Esophagus (tissue), 2 donors: Measurements from ENCODE around the gene RAB32. TPM values are rescaled to one million over a fixed set of nuclear protein-coding genes. Genes with fewer than 3 reads are reported as not detected.
"Not testable (repeated sequence)": the region's sequence is repeated elsewhere in the genome, so short reads cannot be mapped to it uniquely, and the experiment has no call there.

Experiments
- H3K27ac ChIP-seq, 2 donors: one replicate each; pipeline ENCODE4 v1.5.1; 2013; ENCODE audit warnings: low read depth in 2 of 2, mild to moderate bottlenecking in 2 of 2, inconsistent platforms in 1 of 2, low read length in 1 of 2, moderate library complexity in 1 of 2
- H3K27me3 ChIP-seq, 2 donors: one replicate each; pipeline ENCODE4 v1.6.1; 2013; ENCODE audit warnings: low read length in 2 of 2, control low read depth in 1 of 2, mild to moderate bottlenecking in 1 of 2; ENCODE audit not compliant: insufficient read depth in 2 of 2, control insufficient read depth in 1 of 2
- H3K36me3 ChIP-seq, 2 donors: one replicate each; pipeline ENCODE4 v1.6.1; 2013; ENCODE audit warnings: low read length in 1 of 2; ENCODE audit not compliant: control insufficient read depth in 2 of 2, insufficient read depth in 2 of 2
- H3K4me1 ChIP-seq, 2 donors: one replicate each; pipeline ENCODE4 v1.6.1; 2013; ENCODE audit warnings: low read length in 1 of 2; ENCODE audit not compliant: control insufficient read depth in 2 of 2, insufficient read depth in 2 of 2
- H3K4me3 ChIP-seq, 2 donors: one replicate each; pipeline ENCODE4 v1.5.1; 2013; ENCODE audit warnings: low read length in 2 of 2, mild to moderate bottlenecking in 2 of 2, low read depth in 1 of 2, moderate library complexity in 1 of 2
- H3K9me3 ChIP-seq, 2 donors: one replicate each; pipeline ENCODE4 v1.6.1; 2013; ENCODE audit warnings: mild to moderate bottlenecking in 2 of 2, low read depth in 1 of 2, low read length in 1 of 2, moderate library complexity in 1 of 2; ENCODE audit not compliant: control insufficient read depth in 2 of 2, insufficient read depth in 1 of 2
- WGBS, 2 donors: extraction: QIAGEN DNeasy Blood & Tissue Kit; methylation state at CpG; one replicate each; pipeline ENCODE4 v1.1.7; 2013; 5-methylcytosine and 5-hydroxymethylcytosine counted together
- polyA plus RNA-seq, 2 donors: library from polyadenylated mRNA; stranded (reverse); fragments of 200-250 nt; gene quantifications; one replicate each; pipeline ENCODE4 v1.2.3, GENCODE V29; 2013
- donor health status: healthy with polysubstance abuse.
- donor health status: Bipolar disorder and iron deficiency.

RAB32 gene
- polyA plus RNA-seq, 2 donors, result 1.6 to 3.9 TPM

DNA sequence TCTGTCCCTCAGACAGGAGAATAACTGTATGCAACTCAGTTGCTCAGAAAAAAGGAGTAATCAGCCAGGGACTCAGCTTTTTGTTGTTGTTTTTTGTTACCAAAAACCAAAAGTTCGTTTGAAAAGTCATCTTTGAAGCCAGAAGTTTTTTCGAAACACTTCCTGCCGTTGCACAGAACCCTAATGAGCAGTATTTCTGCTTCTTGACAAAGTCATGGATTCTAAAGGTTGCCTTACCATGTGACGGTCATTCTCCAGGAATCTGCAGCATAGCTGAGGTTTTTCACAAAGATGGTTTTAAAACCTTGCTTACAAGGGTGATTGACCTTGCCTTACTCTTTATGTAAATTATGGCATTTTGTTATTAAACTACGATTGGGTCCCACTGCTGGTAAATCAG, 1.9 kb downstream of the RAB32 start:
- Histone ChIP-seq H3K4me1 (peaks cover 0 to 4% of the 10 kb centered on the region in 2 donors), H3K36me3 (no peaks in the 10 kb centered on the region), H3K4me3 (no peak overlapping the region), H3K27ac (no peak overlapping the region), H3K27me3 (no peaks in the 10 kb centered on the region), H3K9me3 (no peaks in the 10 kb centered on the region)
- WGBS, 2 donors, result 43 to 45% methylated on average over 5 of the region's 5 CpGs

DNA sequence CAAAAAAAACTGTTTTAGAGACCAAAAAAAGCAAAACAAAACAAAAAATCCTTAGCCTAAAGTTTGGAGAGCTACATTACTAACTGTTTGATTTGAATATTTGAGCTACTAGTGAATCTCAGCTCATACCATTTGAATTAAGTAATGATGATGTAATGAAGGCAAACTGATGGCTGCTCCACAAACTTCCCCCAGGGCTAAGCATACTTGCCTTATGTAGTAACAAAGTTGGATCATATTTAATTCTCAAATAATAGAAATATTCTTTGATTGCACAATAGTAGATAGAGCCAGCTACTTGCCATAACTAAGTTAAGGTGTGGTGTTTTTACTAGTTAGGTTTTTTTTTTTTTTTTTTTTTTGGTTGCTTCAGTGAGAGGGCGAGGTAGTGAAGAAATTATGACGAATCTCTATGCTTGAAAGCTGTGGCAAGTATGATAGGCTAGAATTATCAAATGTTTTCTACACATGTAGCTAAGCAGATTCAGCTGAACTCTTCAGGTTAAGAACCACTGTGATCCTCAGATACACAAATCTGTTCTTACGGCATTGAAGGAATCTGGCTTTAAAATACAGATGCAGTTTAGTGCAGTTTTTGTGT, 2.9 kb downstream of the RAB32 start:
- H3K4me1 ChIP-seq, result peaks cover 0 to 4% of the 10 kb centered on the region in 2 donors
- WGBS, 2 donors, result 28 to 33% methylated on average over 3 of the region's 3 CpGs

DNA sequence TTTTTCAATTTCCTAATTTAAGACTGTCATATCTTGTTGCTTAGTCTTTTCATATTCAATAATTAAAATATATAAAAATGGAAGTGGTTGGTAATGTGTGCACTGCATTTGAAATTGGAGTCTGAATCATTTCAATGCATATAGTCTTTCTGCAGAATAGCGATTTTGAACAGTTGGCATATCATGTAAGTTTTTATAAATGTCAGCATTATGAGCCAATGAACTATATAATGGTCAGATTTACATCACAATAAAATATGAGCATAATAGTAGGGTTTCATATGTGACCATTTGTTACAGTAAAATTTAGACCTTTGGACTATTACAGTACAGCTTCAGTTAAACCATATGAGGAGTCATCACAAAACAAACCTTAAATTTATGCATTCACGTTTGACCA, 4.3 kb downstream of the RAB32 start:
- peaks cover 0 to 4% of the 10 kb centered on the region in 2 donors for H3K4me1 ChIP-seq
- no peaks in the 10 kb centered on the region for H3K9me3 ChIP-seq
- H3K27ac ChIP-seq, result no peak overlapping the region
- WGBS, 2 donors, result 80 to 87% methylated on average over 2 of the region's 2 CpGs
- no peaks in the 10 kb centered on the region for H3K36me3 ChIP-seq
- H3K27me3 ChIP-seq, result no peaks in the 10 kb centered on the region
- no peak overlapping the region for H3K4me3 ChIP-seq

More for the DNA sequence above, 2.9 kb downstream of the RAB32 start:
- Histone ChIP-seq H3K27ac (no peak overlapping the region), H3K4me3 (no peak overlapping the region), H3K9me3 (no peaks in the 10 kb centered on the region), H3K27me3 (no peaks in the 10 kb centered on the region), H3K36me3 (no peaks in the 10 kb centered on the region)

DNA sequence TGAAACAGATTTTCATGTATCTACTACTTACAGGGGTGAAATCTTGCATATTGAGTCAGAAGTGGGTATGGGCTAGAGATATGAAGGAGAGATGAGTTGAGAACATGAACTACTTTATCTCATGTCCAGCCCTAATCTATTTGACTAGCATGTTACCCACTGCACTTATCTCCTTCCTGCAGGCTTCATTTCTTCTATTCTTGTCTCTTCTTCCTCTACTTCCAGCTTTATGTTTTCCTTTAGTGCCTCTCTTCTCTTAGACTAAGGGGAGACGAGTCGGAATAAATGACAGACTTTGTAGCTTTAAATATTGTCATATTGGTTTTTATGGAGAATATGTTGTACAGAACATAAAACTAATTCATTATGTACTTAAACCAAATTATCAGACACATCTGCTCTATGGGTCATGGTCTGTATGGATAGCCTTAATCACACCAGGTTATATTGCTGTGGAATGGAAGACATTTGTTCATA, 5.3 kb downstream of the RAB32 start:
- H3K9me3 ChIP-seq, result no peaks in the 10 kb centered on the region
- no peak overlapping the region for H3K4me3 ChIP-seq
- peaks cover 0 to 4% of the 10 kb centered on the region in 2 donors for H3K4me1 ChIP-seq
- no peaks in the 10 kb centered on the region for H3K36me3 ChIP-seq
- 92 to 96% methylated on average over 2 of the region's 2 CpGs for WGBS, 2 donors
- no peaks in the 10 kb centered on the region for H3K27me3 ChIP-seq
- no peak overlapping the region for H3K27ac ChIP-seq

DNA sequence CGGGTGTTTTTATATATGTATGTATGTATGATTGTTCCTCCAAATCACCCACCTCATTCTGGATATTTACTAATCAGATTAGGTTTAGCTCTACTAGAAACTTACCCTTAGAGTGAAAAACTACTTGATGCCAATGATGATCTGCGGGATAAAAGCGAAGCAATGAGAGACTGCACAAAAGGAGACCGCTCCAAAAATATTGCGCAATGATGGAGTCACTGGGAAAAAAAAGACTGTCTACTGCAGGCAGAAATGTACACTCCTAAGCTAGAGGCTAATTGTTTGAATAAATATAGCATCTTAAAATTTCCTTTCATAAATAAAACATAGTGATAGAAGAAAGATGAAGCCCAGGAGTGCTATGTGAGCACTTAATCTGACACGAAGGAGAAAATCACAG, 7.3 kb downstream of the RAB32 start:
- no peaks in the 10 kb centered on the region for H3K27me3 ChIP-seq
- no peak overlapping the region for H3K4me3 ChIP-seq
- WGBS, 2 donors, result 80 to 84% methylated on average over 6 of the region's 6 CpGs
- H3K36me3 ChIP-seq, result no peaks in the 10 kb centered on the region
- H3K27ac ChIP-seq, result no peak overlapping the region
- no peaks in the 10 kb centered on the region for H3K4me1 ChIP-seq
- no peaks in the 10 kb centered on the region for H3K9me3 ChIP-seq

DNA sequence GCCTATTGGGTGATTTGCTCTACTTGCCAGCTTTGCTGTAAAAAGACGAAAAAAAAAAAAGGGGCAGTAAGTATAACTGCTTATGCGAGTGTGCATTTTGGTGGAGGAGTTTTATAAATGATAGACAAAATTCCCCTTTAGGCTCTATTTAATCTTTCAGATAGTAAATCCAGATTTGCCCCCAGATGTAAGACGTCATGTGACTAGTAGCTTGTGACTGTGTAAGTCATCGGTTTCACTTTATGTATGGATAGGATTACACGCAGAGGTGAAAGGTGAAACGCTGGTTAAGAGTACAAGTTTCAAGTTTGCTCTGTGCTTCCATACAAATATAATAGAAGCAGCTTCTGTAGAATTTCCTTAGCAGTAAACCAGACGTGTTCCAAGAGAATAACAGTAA, 7.9 kb downstream of the RAB32 start:
- no peak overlapping the region for H3K27ac ChIP-seq
- no peaks in the 10 kb centered on the region for H3K27me3 ChIP-seq
- H3K9me3 ChIP-seq, result no peaks in the 10 kb centered on the region
- no peaks in the 10 kb centered on the region for H3K36me3 ChIP-seq
- no peak overlapping the region for H3K4me3 ChIP-seq
- WGBS, 2 donors, result 80 to 83% methylated on average over 7 of the region's 7 CpGs
- H3K4me1 ChIP-seq, result no peaks in the 10 kb centered on the region

DNA sequence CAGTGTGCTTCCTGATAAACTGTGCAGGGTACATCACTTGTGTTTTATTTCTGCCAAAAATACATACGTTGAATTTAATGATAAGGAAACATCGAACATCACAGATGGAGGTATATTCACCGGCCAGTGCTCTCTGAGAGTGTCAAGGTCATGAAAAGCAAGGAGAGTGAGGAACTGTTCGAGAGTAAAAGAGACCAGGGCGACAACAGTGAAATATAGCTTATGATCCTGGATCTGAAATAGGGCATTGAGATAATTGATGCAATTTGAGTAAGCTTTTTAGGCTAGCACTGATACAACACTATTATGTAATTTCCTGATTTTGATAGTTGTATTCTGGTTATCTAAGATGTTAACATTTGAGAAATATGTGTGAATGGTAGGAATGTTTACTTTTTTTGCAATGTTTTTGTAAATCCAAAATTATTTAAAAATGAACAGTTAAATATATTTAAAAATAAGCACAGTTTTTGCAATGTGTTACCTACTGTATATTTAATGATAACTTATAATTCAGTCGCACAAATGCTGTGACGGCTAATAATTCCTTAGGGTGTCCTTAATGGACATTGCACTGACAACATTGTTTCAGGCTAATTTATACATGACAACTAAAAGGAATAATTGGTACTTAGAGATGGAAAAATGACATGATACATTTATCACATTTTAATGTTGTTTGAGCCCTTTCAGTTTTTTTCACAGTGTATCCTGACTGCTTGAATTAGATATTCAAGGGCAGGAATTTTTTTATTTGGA, 9.9 kb downstream of the RAB32 start:
- H3K4me1 ChIP-seq, result no peaks in the 10 kb centered on the region
- H3K4me3 ChIP-seq, result no peak overlapping the region
- no peak overlapping the region for H3K27ac ChIP-seq
- H3K36me3 ChIP-seq, result no peaks in the 10 kb centered on the region
- no peaks in the 10 kb centered on the region for H3K9me3 ChIP-seq
- H3K27me3 ChIP-seq, result no peaks in the 10 kb centered on the region
- 90 to 91% methylated on average over 7 of the region's 7 CpGs for WGBS, 2 donors

DNA sequence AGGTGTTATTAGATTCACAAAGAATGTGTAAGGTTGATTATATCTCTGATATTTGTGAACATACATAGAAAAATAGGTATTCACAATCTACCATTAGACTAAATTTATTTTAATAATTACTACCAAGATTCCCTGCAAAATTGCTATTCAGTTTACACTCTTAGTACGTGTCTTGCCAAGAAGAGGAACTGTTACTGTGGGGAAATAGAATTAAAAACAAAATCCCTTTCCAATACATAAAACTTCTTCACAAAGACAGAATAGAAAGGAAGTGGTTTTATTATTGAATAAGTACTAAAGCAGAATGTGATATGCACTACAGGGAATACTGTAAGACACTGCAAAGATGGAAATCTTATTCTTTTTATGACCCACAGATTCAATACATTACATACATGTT, 17.0 kb downstream of the RAB32 start:
- WGBS, 2 donors, result 76 to 78% methylated on average over 1 of the region's 1 CpG
- H3K27me3 ChIP-seq, result no peaks in the 10 kb centered on the region
- no peaks in the 10 kb centered on the region for H3K4me1 ChIP-seq
- no peaks in the 10 kb centered on the region for H3K36me3 ChIP-seq
- no peak overlapping the region for H3K27ac ChIP-seq
- no peak overlapping the region for H3K4me3 ChIP-seq
- H3K9me3 ChIP-seq, result no peaks in the 10 kb centered on the region

DNA sequence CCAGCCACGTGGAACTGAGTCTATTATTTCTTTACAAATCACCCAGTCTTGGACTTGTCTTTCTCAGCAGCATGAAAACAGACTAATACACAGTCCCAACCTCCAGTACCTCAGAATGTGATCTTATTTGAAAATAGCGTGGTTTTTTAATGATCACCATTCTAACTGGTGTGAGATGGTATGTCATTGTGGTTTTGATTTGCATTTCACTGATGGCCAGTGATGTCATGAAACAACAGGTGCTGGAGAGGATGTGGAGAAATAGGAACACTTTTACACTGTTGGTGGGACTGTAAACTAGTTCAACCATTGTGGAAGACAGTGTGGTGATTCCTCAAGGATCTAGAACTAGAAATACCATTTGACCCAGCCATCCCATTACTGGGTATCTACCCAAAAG, 23.0 kb downstream of the RAB32 start:
- WGBS, 2 donors, result 58 to 66% methylated on average over 2 of the region's 2 CpGs

DNA sequence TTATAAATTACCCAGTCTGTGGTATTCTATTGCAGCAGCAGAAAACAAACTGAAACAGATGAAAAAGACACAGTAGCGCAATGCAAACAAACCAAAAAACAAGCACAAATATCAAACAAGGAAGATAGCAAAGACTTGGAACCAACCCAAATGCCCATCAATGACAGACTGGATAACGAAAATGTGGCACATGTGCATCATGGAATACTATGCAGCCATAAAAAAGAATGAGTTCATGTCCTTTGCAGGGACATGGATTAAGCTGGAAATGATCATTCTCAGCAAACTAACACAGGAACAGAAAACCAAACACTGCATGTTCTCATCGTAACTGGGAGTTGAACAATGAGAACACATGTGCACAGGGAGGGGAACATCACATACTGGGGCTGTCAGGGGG, 25.0 kb downstream of the RAB32 start:
- not testable (repeated sequence) for H3K9me3 ChIP-seq, H3K36me3 ChIP-seq, H3K27me3 ChIP-seq, H3K27ac ChIP-seq, H3K4me3 ChIP-seq, H3K4me1 ChIP-seq
- WGBS, 2 donors, result 82 to 84% methylated on average over 3 of the region's 3 CpGs

More for the DNA sequence above, 23.0 kb downstream of the RAB32 start:
- H3K27me3 ChIP-seq, H3K27ac ChIP-seq, H3K36me3 ChIP-seq, H3K4me1 ChIP-seq, H3K4me3 ChIP-seq, H3K9me3 ChIP-seq: not testable (repeated sequence)
